BE2C (cell line): Measurements from ENCODE around the gene SH3D19.
"Not testable (repeated sequence)": the region's sequence is repeated elsewhere in the genome, so short reads cannot be mapped to it uniquely, and the experiment has no call there.

Experiments
- DNase-seq: peaks from one replicate; pipeline ENCODE4 v3.0.0-alpha.2; 2020
- H3K27me3 ChIP-seq: fragments of 250-450 bp; sonication (Bioruptor Pico); 2 replicates; pipeline ENCODE4 v1.5.1; 2020; ENCODE audit warnings: mild to moderate bottlenecking
- H3K36me3 ChIP-seq: fragments of 250-450 bp; sonication (Bioruptor Pico); 2 replicates; pipeline ENCODE4 v1.5.1; 2020; ENCODE audit warnings: mild to moderate bottlenecking
- H3K4me1 ChIP-seq: fragments of 250-450 bp; sonication (Bioruptor Pico); 2 replicates; pipeline ENCODE4 v1.5.1; 2020
- H3K4me3 ChIP-seq: 2 replicates; pipeline ENCODE4 v1.5.1; 2011; ENCODE audit warnings: low read depth, low read length
- H3K9me3 ChIP-seq: fragments of 250-450 bp; sonication (Bioruptor Pico); 2 replicates; pipeline ENCODE4 v1.5.1; 2020
- CTCF ChIP-seq: IDR thresholded peaks from 2 replicates; pipeline ENCODE4 v1.5.1; 2012; ENCODE audit warnings: mild to moderate bottlenecking, low read depth, low read length

Gene SH3D19

GRCh38 chr4:151260526-151260925, 64.9 kb downstream of the SH3D19 start:
- no peaks in the 10 kb centered on the region for H3K36me3 ChIP-seq
- H3K27me3 ChIP-seq: no peaks in the 10 kb centered on the region
- no peak for DNase-seq
- H3K4me3 ChIP-seq: no peak overlapping the region
- no peak for TF ChIP-seq CTCF
- H3K4me1 ChIP-seq: no peaks in the 10 kb centered on the region
- H3K9me3 ChIP-seq: no peaks in the 10 kb centered on the region

- Histone ChIP-seq H3K27me3 (no peaks in the 10 kb centered on the region), H3K36me3 (no peaks in the 10 kb centered on the region), H3K4me1 (no peaks in the 10 kb centered on the region), H3K9me3 (no peaks in the 10 kb centered on the region), H3K4me3 (no peak overlapping the region)
- no peak for TF ChIP-seq CTCF
- DNase-seq: no peak
Measured at GRCh38 chr4:151259752-151260151, 65.7 kb downstream of the SH3D19 start.

GRCh38 chr4:151257704-151258103, 67.7 kb downstream of the SH3D19 start:
- TF ChIP-seq CTCF: no peak
- Histone ChIP-seq H3K4me1 (no peaks in the 10 kb centered on the region), H3K9me3 (no peaks in the 10 kb centered on the region), H3K27me3 (no peaks in the 10 kb centered on the region), H3K36me3 (no peaks in the 10 kb centered on the region), H3K4me3 (no peak overlapping the region)
- no peak for DNase-seq

GRCh38 chr4:151256134-151256533, 69.3 kb downstream of the SH3D19 start:
- Histone ChIP-seq H3K36me3 (no peaks in the 10 kb centered on the region), H3K4me1 (no peaks in the 10 kb centered on the region), H3K27me3 (no peaks in the 10 kb centered on the region), H3K9me3 (no peaks in the 10 kb centered on the region), H3K4me3 (no peak overlapping the region)
- no peak for TF ChIP-seq CTCF
- no peak for DNase-seq

GRCh38 chr4:151255680-151256079, 69.7 kb downstream of the SH3D19 start:
- H3K9me3 ChIP-seq, H3K27me3 ChIP-seq, H3K4me3 ChIP-seq, H3K4me1 ChIP-seq, DNase-seq, H3K36me3 ChIP-seq: not testable (repeated sequence)

GRCh38 chr4:151255226-151255625, 70.2 kb downstream of the SH3D19 start:
- H3K36me3 ChIP-seq, H3K4me1 ChIP-seq, H3K27me3 ChIP-seq, DNase-seq, H3K4me3 ChIP-seq, H3K9me3 ChIP-seq: not testable (repeated sequence)

- H3K27me3 ChIP-seq: no peaks in the 10 kb centered on the region
- no peak for DNase-seq
- H3K9me3 ChIP-seq: no peaks in the 10 kb centered on the region
- H3K4me3 ChIP-seq: no peak overlapping the region
- no peaks in the 10 kb centered on the region for H3K4me1 ChIP-seq
- TF ChIP-seq CTCF: no peak
- no peaks in the 10 kb centered on the region for H3K36me3 ChIP-seq
Measured at GRCh38 chr4:151251603-151252304, 73.7 kb downstream of the SH3D19 start.
